HG03064 (cell line): Measurements from ENCODE around the gene SHC3.

ENCODE experiments used
- ATAC-seq: cut with Tn5 transposase; IDR thresholded peaks from one replicate; pipeline ENCODE4 v1.9.1; 2021; ENCODE audit warnings: low read depth; ENCODE audit not compliant: unreplicated experiment

Gene SHC3

DNA sequence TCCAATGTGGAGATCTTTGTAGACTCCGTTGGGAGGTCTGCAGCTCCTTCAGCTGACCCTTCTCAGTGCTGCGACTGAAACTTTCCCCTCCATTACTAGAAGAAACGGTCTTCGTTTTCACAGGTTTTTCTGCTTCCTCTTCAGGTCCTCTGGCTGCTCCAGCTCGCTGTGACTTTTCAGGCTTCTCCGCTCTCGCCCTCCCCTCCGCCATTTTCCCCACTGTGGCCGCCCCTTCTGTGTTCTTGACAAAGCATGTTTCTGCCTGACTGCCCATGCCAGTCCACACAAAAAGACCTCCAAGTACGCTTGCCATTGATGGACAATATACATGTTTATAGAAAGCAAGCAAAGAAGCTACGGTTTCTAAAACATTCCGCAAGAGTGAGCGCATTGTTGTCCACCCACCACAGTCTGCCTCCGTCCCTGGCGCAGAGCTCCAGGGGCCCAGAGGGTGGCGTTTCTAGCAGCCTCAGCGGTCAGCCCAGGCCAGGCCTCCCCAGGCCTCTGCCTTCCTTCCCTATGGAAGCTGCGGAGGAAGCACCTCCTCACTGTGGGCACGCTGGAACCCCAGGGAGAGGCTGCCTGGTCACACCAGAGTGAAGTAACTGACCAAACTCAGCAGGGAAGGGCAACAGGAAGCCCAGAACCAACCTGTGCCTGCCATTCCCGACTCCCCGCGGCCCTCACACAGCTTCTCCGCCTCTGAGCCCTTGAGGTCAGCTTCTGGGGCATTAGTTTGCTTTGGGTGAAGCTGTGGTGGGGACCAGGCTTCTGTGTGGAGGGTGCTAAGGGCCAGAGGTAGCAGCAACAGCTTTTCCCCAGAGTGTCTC, 207.3 kb downstream of the SHC3 start:
- ATAC-seq, result no peak

DNA sequence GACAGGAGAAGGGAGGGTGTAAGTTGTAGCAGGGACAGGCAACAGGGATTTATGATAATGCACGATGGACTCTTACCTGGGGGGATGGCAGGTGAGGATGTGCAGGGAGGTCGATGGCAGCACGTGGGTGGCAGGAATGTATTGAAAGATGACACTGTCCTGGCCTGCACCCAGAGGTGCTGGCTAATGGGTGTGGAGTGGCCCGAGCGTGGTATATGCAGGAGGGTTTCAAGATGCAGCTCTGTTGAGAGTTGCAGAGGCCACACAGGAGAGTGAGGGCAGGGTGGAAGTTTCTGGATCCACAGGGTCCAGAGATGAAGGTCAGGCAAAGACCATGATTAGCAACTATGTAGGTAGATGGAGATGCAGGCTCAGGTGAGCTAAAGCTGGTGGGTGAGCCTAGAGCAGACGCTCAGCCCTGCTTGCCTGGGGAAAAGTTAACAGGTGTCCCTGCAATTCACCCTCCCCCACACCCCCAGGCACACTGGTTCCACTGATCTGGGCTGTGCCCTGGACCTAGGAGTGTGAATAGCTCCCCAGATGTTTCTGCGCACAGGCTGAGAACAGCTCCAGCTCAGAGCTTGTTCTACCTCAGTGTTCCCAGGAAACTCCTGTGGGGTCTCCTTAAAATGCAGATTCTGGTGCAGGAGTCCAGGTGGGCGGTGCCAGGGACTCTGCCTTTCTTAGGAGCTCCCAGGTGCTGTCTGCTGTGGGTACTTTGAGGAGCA, 208.8 kb downstream of the SHC3 start:
- no peak for ATAC-seq

DNA sequence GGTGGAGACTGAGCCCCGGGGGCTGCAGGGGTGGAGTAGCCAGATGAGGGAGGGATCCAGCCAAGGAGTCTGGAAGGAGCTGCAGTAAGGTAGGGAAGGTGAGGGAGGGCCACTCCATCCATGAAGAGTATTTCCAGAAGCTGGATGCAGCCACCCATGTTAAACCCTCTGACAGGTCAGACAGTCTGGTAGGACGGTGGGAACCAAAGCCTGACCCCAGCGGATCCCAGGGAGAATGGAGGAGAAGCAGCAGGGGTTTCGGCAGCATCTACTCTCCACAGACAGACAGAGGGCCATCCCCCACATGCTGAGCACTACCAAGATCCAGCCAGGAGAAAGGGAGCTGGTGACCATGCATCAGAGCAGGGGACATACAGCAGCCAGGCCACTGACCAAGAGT, 209.8 kb downstream of the SHC3 start:
- no peak for ATAC-seq

DNA sequence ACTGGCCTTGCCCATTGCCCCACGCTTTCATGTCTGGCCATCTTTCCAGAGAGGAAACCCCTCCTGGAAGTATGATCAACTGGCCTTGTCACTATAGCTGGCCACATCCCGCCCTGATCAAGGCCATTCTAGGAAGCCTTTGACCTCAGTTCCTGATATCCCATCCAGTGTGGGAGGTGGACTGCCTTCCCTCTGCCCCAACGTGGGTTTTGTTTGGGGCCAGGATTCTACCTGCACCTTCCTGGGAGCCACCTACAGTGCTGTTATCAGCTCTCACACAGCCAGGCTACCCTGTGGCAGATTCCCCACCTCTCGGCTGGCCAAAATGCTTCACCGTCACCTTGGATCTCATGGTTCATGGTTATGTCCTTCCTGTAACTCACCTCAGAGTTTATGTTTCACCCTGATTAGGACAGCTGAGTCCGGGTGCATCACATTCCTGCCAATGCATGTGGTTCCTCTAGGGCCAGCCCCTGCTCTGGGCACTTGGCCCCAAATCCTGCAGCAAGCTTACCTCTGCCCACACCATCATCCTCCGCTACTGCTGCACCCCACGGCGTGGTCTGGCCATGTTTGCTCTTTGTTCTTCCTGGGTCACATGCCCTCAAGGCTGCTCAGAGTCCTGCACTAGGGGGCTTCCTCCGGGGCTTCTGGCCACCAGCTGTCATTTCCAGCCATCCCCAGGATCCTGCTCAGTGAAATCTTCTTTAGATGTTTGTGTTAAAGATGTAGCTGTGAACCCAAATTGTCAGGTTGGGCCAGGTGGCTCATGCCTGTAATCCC, 211.5 kb downstream of the SHC3 start:
- ATAC-seq, result no peak

DNA sequence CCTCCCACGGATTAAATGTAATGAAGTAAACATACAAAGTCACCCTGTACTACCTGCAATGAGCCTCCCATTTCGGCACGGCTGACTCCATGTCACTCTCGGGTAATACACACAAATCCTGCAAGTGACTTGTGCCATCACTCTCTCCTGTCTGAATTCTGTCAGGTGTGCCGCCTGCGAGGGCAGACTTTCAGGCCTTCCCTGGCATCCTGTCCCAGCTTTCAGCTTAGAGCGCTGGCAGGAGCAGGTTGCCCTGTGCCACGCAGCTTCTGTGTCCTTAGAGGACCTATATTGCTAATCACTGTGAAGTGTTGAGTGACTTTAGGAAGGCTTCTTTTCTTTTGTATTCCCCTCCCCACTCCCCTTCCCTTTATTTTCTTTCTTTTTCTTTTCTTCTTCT, 213.1 kb downstream of the SHC3 start:
- ATAC-seq, result no peak

DNA sequence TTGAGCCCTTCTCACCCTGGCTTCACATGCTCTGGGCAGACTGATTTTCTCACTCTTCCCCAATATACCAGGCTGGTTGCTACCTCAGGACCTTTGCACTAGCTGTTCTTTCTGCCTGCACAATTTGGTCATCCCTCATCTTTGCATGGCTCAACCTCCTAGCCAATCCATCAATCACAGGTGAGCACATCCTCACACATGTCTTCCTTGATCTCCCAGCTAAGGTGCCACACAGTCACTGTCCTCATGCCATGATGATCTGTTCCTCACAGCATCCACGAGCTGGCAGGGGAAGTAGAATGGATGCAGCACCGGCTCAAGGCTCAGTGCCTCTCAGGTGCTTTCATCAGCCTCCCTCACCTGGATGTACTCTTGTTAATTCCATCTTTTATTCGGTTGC, 218.0 kb downstream of the SHC3 start:
- no peak for ATAC-seq

DNA sequence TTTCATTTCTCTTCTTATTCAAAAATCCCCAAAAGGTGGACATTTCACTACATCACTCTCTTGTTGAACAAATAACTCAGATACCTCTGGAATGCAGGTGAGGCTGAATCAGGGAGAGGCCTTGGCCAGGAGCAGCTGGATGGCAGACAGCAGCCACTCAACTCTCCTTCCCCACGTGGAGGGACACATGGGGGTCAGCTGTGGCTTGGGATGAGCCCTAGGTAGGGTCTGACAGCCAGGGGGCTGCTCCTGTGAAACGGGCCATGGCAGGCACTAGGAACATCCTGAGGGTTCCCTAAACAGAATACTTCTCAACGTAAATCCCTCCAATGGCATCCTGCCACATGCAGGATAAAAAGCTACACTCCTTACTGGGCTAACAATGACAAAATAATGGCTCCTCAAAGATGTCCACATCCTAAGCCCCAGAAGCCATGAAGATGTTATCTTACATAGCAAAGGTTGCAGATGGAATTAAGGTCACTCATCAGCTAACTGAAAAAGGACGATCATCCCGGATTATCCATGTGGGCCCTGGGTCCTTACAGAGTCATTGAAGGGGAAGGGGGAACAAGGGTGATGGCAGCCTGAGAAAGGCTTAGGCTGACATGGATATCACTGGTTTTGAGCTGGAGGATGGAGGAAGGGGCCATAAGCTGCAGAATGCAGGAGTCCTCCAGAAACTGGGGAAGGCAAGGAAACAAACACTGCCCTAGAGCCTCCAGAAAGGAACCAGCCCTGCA, 218.7 kb downstream of the SHC3 start:
- no peak for ATAC-seq

DNA sequence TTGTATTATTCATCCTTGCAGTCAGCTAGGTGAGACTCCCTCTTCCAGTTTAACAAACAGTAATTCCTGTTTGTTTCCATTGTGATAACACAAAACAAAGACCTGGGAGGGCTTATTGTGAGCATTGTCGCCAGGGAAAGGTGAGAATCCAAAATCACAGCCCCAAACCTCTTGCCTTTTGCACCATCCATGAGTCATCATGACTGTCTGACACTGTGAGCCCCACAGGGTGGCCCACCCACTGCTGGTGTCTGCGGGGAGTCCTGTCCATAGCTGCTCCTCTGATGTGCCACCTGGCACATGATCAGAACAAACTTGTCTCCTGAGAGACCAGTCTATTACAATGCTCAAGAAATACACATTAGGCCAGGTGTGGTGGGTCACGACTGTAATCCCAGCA, 221.1 kb downstream of the SHC3 start:
- ATAC-seq, result no peak
